Stimulated activated CD8-positive, alpha-beta memory T cell treated with anti-CD3 and anti-CD28 coated beads, Interleukin-15, amount 100 ng/mL, for 1 hour (primary cell): Measurements from ENCODE around the gene CHDH.

Experiments used
- DNase-seq: peaks from one replicate; pipeline ENCODE4 v3.0.0-alpha.2; 2020; ENCODE audit warnings: low read depth

CHDH gene

GRCh38 chr3:53823956-53824657 lies 22.1 kb downstream of the CHDH start:
- DNase-seq = no peak

GRCh38 chr3:53823026-53823955 lies 22.9 kb downstream of the CHDH start:
- no peak for DNase-seq

GRCh38 chr3:53822331-53822741 lies 23.9 kb downstream of the CHDH start:
- no peak for DNase-seq

GRCh38 chr3:53821631-53822121 lies 24.5 kb downstream of the CHDH start:
- no peak for DNase-seq

GRCh38 chr3:53820756-53821580 lies 25.3 kb downstream of the CHDH start:
- no peak for DNase-seq

- DNase-seq = no peak
Observed at GRCh38 chr3:53820084-53820483, 26.1 kb downstream of the CHDH start.

GRCh38 chr3:53819163-53819868 lies 26.9 kb downstream of the CHDH start:
- DNase-seq = no peak

GRCh38 chr3:53818221-53819162 lies 27.7 kb downstream of the CHDH start:
- DNase-seq = no peak

- DNase-seq = no peak
Observed at GRCh38 chr3:53817809-53818208, 28.4 kb downstream of the CHDH start.

- no peak for DNase-seq
Observed at GRCh38 chr3:53817211-53817610, 29.0 kb downstream of the CHDH start.

- DNase-seq = no peak
Observed at GRCh38 chr3:53816425-53816824, 29.8 kb downstream of the CHDH start.

- DNase-seq = no peak
Observed at GRCh38 chr3:53815651-53816050, 30.6 kb downstream of the CHDH start.

- no peak for DNase-seq
Observed at GRCh38 chr3:53815067-53815466, 31.2 kb downstream of the CHDH start.

GRCh38 chr3:53813876-53814275 lies 32.3 kb downstream of the CHDH start:
- no peak for DNase-seq

GRCh38 chr3:53813229-53813628 lies 33.0 kb downstream of the CHDH start:
- no peak for DNase-seq

- no peak for DNase-seq
Observed at GRCh38 chr3:53812434-53812833, 33.8 kb downstream of the CHDH start.

- DNase-seq = no peak
Observed at GRCh38 chr3:53811143-53811927, 34.9 kb downstream of the CHDH start.

GRCh38 chr3:53809764-53810400 lies 36.3 kb downstream of the CHDH start:
- DNase-seq = no peak

- no peak for DNase-seq
Observed at GRCh38 chr3:53809267-53809666, 37.0 kb downstream of the CHDH start.
